Muscle layer of colon (tissue), 2 donors: Measurements from ENCODE around the gene PUDP.
"Not testable (repeated sequence)": the region's sequence is repeated elsewhere in the genome, so short reads cannot be mapped to it uniquely, and the experiment has no call there.

ENCODE experiments used
- H3K27ac ChIP-seq: one replicate; pipeline ENCODE4 v1.7.0; 2013; ENCODE audit warnings: low read depth, mild to moderate bottlenecking, low read length, moderate library complexity
- H3K27me3 ChIP-seq, 2 donors: one replicate each; pipeline ENCODE4 v1.7.0; 2013; ENCODE audit warnings: low read length in 2 of 2, mild to moderate bottlenecking in 2 of 2; ENCODE audit not compliant: insufficient read depth in 2 of 2, control insufficient read depth in 1 of 2
- H3K36me3 ChIP-seq: one replicate; pipeline ENCODE4 v1.7.0; 2013; ENCODE audit warnings: mild to moderate bottlenecking, low read length; ENCODE audit not compliant: insufficient read depth
- H3K4me1 ChIP-seq: one replicate; pipeline ENCODE4 v1.7.0; 2013; ENCODE audit warnings: mild to moderate bottlenecking, low read length; ENCODE audit not compliant: insufficient read depth
- H3K4me3 ChIP-seq, 2 donors: one replicate each; pipeline ENCODE4 v1.7.0; 2013; ENCODE audit warnings: low read length in 2 of 2, low read depth in 1 of 2, mild to moderate bottlenecking in 1 of 2, moderate library complexity in 1 of 2
- H3K9ac ChIP-seq: one replicate; pipeline ENCODE4 v1.7.0; 2013; ENCODE audit warnings: low read length
- H3K9me3 ChIP-seq: one replicate; pipeline ENCODE4 v1.7.0; 2013; ENCODE audit warnings: mild to moderate bottlenecking, low read length
- donor health status: abdominal sarcoma.
- donor health status: Adenocarcinoma of cecum.

PUDP gene

GRCh38 chrX:7052541-7052940 is 95.4 kb downstream of the PUDP start:
- Histone ChIP-seq H3K27me3 (no peaks in the 10 kb centered on the region), H3K4me3 (no peak overlapping the region), H3K9ac (no peak overlapping the region), H3K9me3 (no peaks in the 10 kb centered on the region), H3K4me1 (no peaks in the 10 kb centered on the region), H3K36me3 (peaks cover 5% of the 10 kb centered on the region), H3K27ac (no peak overlapping the region)

- Histone ChIP-seq H3K27me3 (no peaks in the 10 kb centered on the region), H3K27ac (no peak overlapping the region), H3K36me3 (no peaks in the 10 kb centered on the region), H3K4me3 (no peak overlapping the region), H3K4me1 (no peaks in the 10 kb centered on the region), H3K9me3 (no peaks in the 10 kb centered on the region), H3K9ac (no peak overlapping the region)
Measured at GRCh38 chrX:7050271-7050670, 97.7 kb downstream of the PUDP start.

GRCh38 chrX:7047951-7048350 is 100.0 kb downstream of the PUDP start:
- Histone ChIP-seq H3K36me3 (no peaks in the 10 kb centered on the region), H3K9ac (no peak overlapping the region), H3K9me3 (no peaks in the 10 kb centered on the region), H3K27me3 (no peaks in the 10 kb centered on the region), H3K4me3 (no peak overlapping the region), H3K27ac (no peak overlapping the region), H3K4me1 (no peaks in the 10 kb centered on the region)

- Histone ChIP-seq H3K36me3 (no peaks in the 10 kb centered on the region), H3K9me3 (no peaks in the 10 kb centered on the region), H3K27ac (no peak overlapping the region), H3K4me1 (no peaks in the 10 kb centered on the region), H3K27me3 (no peaks in the 10 kb centered on the region), H3K4me3 (no peak overlapping the region), H3K9ac (no peak overlapping the region)
Measured at GRCh38 chrX:7045238-7045955, 102.6 kb downstream of the PUDP start.

GRCh38 chrX:7043796-7044433 is 104.0 kb downstream of the PUDP start:
- not testable (repeated sequence) for H3K27ac ChIP-seq, H3K9ac ChIP-seq, H3K9me3 ChIP-seq, H3K4me1 ChIP-seq, H3K27me3 ChIP-seq, H3K36me3 ChIP-seq, H3K4me3 ChIP-seq

GRCh38 chrX:7028246-7028645 is 119.7 kb downstream of the PUDP start:
- H3K27me3 ChIP-seq, result no peaks in the 10 kb centered on the region

GRCh38 chrX:7027071-7027470 is 120.9 kb downstream of the PUDP start:
- Histone ChIP-seq H3K9ac (no peak overlapping the region), H3K27me3 (no peaks in the 10 kb centered on the region), H3K4me3 (no peak overlapping the region), H3K36me3 (no peaks in the 10 kb centered on the region), H3K4me1 (no peaks in the 10 kb centered on the region), H3K9me3 (no peaks in the 10 kb centered on the region), H3K27ac (no peak overlapping the region)

More at GRCh38 chrX:7028246-7028645, 119.7 kb downstream of the PUDP start:
- no peak overlapping the region for H3K27ac ChIP-seq
- H3K9ac ChIP-seq, result no peak overlapping the region
- H3K36me3 ChIP-seq, result no peaks in the 10 kb centered on the region
- H3K4me3 ChIP-seq, result no peak overlapping the region
- no peaks in the 10 kb centered on the region for H3K9me3 ChIP-seq
- no peaks in the 10 kb centered on the region for H3K4me1 ChIP-seq

GRCh38 chrX:7026365-7026764 is 121.6 kb downstream of the PUDP start:
- not testable (repeated sequence) for H3K9me3 ChIP-seq, H3K36me3 ChIP-seq

GRCh38 chrX:7025471-7025870 is 122.5 kb downstream of the PUDP start:
- no peaks in the 10 kb centered on the region for H3K9me3 ChIP-seq
- H3K4me1 ChIP-seq, result no peaks in the 10 kb centered on the region
- H3K27ac ChIP-seq, result no peak overlapping the region
- H3K27me3 ChIP-seq, result no peaks in the 10 kb centered on the region
- no peaks in the 10 kb centered on the region for H3K36me3 ChIP-seq
- H3K9ac ChIP-seq, result no peak overlapping the region
- H3K4me3 ChIP-seq, result no peak overlapping the region

More at GRCh38 chrX:7026365-7026764, 121.6 kb downstream of the PUDP start:
- H3K27ac ChIP-seq, H3K9ac ChIP-seq, H3K4me3 ChIP-seq, H3K27me3 ChIP-seq, H3K4me1 ChIP-seq: not testable (repeated sequence)

- Histone ChIP-seq H3K27me3 (no peaks in the 10 kb centered on the region), H3K36me3 (no peaks in the 10 kb centered on the region), H3K27ac (no peak overlapping the region), H3K4me1 (no peaks in the 10 kb centered on the region), H3K9me3 (no peaks in the 10 kb centered on the region), H3K9ac (no peak overlapping the region), H3K4me3 (no peak overlapping the region)
Measured at GRCh38 chrX:7024850-7025249, 123.1 kb downstream of the PUDP start.

- H3K27ac ChIP-seq, H3K4me1 ChIP-seq, H3K27me3 ChIP-seq, H3K9ac ChIP-seq, H3K4me3 ChIP-seq, H3K36me3 ChIP-seq, H3K9me3 ChIP-seq: not testable (repeated sequence)
Measured at GRCh38 chrX:7022996-7023395, 125.0 kb downstream of the PUDP start.

GRCh38 chrX:7021991-7022390 is 126.0 kb downstream of the PUDP start:
- H3K4me3 ChIP-seq, result no peak overlapping the region

More at GRCh38 chrX:7021991-7022390, 126.0 kb downstream of the PUDP start:
- Histone ChIP-seq H3K27ac (no peak overlapping the region), H3K4me1 (no peaks in the 10 kb centered on the region), H3K9ac (no peak overlapping the region), H3K9me3 (no peaks in the 10 kb centered on the region), H3K36me3 (no peaks in the 10 kb centered on the region), H3K27me3 (no peaks in the 10 kb centered on the region)
